ENCODE measurements around the gene FBXO48.
"Not testable (repeated sequence)": the region's sequence is repeated elsewhere in the genome, so short reads cannot be mapped to it uniquely, and the experiment has no call there.

The FBXO48 gene

DNA sequence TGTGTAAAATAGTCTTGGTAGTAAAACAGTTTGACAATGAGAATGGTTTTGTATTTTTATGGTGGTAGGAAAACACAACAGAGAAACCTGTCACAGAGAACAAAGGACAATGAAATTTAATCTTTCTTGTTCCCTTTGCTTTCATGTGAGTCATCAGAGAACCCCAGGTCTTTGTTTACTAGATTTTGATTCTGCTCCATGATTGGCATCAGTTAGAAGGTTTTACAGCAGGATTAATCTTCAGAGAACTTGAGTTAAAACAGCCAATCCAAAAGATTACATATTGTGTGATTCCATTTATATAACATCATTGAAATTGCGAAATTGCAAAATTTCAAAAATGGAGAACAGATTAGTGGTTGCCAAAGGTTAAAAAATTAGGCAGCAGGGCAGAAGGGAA lies 2.8 kb upstream of the FBXO48 start:
- peak; percentile 51 for DNase-seq

DNA sequence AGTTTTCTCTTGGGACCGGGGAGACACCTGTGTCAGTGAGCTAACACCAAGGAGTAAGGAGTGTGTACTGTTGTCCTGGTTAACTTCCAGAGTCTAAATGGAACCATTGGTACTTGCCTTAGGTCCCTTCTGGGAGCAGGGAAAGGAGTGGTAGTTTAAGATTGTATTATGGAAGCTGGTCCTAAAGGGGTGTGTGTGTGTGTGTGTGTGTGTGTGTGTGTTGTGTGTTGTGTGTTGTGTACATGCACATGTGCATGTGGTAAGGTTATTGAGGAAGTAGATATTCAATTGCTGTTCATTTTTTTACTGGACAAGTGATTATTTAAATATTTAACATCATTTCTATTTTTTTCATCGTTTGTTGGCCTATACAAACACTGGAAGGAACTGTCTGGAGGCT lies 1.7 kb upstream of the FBXO48 start:
- no peak for DNase-seq

DNA sequence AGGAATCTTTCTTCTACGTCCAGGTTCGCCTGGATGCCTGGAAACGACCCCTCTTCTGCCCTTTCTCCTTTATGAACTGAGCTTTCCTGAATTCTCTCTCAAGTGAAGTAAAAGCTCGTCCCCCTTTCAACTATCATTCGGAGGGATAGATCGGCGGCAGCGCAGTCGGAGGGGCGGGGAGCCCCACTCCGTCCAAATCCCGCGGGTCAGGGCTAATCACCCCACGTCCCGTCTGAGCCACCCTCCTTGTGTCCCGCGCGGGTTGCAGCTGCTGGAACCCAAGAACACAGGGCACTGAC lies 367 bp downstream of the FBXO48 start:
- no peak for DNase-seq

DNA sequence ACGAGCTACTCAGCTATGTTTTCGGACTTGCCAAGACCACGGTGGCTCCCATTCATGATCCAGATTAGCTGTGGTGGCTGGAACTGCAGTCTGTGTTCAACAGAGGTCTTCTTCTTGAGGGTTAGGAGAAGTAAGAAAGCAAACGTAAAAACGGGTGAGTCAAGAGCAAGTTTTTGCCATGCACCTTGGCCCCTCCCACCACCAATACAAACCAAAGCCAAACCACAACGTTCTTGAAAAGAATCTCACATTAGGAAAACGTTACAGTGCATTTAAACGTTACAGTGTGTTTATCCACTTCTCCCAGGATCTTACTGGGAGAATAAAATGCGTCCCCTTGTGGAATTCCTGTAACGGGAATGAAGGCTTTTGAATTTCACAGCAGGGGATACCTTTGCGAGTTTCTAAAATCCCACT lies 725 bp downstream of the FBXO48 start:
- peak; percentile 56 for DNase-seq

DNA sequence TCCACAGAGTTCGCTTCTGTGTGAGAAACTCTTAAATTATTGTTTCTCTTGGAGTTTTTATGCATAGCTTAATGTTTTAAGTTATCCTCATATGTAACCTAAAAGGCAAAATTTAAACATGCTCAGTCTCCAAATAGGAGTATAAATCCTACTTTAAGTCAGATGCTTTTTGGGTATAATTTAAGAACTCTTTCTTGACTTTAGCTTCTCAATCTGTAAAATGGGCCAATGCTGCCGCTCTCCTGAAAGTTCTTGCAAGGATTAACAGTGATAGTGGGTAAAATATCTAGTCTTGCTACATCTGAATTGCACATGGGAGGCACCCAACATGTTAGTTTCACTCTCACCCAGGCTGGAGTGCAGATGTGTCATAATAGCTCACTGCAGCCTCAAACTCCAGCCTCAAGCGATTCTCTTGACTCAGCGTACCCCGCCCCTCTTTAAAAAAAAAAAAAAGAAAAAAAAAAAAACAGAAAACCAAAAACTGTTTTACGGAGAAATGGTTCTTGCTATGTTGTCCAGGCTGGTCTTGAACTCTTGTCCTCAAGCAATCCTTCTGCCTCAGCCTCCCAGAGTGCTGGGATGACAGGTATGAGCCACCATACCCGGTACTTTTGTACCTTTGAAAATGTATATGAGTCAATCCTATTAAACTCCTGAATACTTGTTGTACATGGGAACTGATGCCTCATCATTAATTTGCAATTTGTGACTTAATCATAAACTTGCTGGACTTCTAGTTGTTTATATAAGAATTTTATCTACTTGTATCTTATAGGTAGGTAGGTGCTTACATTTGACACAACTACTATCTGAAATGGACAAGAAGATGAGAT lies 1.8 kb downstream of the FBXO48 start:
- DNase-seq, result peak; percentile 75

DNA sequence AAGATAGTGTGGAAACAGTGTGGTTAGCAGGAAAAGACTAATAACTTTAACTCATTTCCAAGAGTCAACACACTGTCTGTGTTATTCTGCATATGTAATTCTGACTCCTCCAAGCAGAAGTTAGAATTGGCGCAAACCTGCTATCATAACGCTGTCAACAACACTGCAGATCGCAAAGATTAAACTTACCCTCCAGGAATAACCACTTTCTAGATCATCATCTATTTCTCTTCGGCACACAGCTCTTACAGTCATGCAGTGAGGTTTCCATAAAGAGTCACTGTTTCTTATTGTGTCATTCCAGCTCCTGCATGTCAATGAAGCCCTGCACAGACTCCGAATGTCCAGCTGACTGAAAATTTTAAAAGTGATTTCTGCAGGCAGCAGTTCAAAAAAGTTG lies 2.4 kb downstream of the FBXO48 start:
- DNase-seq, result no peak

DNA sequence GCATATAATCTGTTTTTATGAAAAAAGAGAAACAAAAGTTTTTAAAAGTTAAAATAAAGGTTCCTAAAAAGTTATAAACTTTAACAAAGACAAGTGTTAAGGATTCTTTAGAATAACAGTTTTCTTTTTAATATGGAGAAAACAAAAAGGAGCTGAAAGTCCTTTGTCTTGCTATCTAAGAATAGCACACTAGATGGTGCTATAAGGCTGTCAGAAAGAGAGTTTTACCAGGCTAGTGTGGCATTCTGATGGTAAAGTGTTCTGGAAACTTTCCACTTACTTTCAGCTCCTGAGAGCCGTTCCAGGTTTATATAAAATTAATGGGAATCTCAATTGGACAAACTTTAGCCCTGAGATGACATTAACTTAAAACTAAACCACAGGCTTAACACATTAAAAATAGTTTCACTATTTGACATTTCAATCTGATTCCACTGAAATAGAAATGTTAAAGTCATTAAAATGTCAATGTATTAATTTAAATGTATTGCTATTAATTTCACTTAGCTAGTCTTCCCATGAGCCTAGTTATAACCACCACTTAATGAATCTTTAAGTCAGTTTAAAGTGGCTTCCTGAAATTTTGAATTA lies 3.7 kb downstream of the FBXO48 start:
- peak; percentile 62 for DNase-seq

DNA sequence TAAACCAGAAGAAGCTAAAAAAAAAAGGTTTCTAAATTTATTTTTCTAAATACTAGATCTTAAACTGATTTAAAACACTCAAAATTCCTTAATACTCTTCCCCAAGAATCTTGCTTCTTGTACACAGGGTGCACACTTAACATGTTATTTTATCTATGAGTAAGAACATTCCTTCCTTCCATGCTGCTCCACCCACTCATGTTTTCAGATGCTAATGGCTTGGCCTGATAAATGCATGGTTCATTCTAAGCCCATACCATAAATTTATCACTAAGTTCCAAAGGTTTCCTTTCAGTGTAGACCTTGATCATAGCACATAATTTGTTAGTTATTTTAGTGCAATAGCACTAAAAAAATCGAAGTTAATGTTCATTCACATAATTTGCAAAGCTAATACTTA lies 8.1 kb downstream of the FBXO48 start:
- no peak for DNase-seq

DNA sequence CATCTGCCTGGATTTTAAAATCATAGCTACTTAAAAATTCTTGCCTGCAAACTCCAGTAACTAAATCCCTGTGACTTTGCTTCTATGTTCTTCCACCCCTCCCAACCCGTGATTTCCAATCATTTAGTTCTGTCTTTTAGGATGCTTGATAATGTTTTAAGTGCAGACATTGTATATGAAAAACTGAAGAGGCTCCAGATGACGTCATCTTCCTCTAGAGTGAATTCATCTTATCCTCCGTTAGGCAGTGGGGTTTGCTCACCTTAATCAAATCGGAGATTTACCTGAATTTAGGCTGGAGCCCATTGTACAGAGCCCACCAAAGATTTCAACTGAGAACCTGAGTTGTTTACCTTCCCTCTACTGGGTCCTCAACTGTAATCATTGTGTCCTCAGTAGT lies 10.9 kb downstream of the FBXO48 start:
- DNase-seq, result no peak

DNA sequence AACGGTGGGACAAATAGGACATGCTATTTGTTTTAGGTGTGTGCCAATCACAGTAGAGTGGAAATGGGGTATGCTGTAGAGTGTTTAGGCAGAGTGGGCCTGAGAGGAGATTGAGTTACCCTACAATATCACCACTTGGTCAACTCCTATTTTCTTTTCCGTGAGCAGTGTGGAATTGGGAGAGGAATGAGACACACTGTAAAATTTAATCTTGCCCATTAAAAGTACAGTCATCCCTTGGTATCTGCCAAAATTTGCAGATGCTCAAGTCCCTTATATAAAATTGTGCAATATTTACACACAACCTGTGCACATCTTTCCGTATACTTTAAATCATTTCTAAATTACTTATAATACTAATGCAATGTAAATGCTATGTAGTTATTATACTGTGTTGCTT lies 12.4 kb downstream of the FBXO48 start:
- DNase-seq, result no peak

DNA sequence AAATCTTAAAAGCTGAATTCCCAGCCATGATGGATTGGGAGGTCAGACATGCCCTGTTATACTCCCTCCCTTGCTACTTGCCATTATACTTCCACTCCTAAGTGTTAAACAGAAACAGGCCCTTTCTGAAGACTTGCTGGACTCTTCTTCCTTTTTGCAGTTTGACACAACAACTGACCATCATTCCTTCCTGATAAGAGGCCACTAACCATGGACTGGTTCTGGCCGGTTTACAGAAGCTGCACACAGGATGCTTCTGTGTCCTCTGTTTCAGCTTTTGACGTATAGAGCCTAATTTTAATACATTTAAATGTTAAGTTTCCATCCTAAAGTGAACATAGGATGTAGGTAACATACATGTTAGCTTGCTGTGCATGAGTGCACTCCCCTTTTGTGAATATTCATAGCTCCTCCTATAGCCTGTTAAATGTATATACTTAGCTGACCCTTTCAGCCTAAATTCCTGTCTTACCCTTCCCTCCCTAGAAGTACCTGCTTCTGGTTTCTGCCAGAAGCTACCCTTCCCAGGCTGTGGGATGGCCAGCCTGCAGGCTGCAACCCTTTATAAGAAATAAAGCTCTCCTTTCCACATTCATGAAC lies 13.2 kb downstream of the FBXO48 start:
- no peak for DNase-seq

DNA sequence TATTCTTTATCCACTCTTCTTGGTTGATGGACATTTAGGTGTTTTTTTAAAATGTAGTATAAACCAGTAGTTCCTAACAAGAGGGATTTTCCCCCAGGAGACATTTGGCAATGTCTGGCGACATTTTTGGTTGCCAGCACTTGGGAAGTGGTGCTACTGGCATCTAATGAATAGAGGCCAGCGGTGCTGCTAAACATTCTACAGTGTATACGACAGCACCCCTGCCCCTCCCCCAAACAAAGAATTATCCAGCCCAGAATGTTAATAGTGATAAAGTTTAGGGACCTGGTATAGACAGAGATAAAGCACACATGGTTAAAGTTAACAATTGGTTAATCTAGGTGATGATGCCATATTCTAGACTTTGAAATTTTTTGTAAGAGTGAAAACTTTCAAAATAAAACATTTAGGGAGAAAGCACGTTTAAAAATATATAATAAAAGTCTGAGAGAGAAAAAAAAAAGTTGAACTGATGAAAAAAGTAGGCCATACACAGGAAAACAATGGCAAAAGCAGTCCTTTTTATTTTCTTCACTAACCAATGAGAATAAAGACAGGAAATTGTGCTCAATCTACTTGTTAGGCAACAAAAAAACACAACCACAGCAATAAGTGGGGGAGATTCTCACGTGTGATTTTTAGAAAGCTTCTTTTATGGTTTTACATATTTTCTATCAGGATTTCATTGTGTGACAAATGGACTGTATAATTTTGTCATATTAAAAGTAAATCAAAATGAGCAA lies 14.8 kb downstream of the FBXO48 start:
- DNase-seq, result no peak

DNA sequence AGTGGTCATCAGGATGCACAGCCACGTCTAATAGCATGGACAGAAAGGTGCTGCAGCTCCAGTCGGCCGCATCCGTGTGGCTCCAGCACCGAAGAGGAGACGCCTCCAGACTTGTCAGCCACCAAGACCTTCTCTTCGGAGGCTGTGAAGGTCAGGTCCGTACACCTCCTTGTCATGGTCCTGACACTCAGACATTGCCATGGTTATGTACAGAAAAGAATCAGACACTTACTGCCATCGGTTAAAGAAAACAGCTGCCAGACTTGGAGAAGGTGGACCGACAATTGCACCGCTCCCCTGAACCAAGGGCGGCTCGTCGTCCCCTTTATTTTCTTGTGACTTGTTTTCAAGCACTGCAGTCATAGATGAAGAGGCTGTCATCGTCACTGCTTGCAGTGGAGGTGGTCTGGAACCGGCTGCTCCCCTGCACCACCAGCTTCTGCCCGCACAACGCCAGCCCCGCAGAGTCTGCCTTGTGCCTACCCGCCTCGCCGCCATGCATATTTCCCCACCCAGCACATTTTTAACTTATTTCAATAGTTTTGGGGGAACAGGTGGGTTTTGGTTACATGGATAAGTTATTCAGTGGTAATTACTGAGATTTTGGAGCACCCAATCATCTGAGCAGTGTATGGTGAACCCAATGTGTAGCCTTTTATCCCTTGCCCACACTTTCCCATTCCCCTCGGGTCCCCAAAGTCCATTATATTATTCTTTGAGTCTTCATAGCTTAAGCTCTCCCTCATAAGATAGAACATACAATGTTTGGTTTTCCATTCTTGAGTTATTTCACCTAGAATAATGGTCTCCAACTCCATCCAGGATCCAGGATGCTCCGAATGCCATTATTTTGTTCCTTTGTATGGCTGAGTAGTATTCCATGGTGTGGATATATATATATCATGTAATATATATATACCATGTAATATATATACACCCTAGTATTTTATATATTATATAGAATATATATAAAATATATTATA lies 18.1 kb downstream of the FBXO48 start:
- DNase-seq, result no peak

DNA sequence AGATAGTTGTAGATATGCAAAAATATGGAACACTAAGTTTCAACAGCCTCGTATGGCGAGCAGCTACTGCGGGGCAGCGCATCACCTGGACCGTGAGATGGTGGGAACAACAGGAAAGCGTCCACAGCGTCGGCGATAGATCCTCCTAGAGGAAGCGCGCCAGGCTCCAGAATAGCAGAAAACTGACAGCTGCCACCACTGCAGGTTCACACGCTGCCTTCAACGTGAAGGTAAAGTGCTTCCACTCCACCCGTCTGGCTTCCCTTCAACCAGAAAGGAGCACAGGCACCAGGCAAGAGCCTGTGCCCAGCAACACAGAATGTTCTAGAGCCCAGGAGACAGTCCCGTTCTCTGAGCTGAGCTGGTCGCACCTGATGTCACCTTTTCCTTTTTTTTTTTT lies 20.0 kb downstream of the FBXO48 start:
- no peak for DNase-seq

DNA sequence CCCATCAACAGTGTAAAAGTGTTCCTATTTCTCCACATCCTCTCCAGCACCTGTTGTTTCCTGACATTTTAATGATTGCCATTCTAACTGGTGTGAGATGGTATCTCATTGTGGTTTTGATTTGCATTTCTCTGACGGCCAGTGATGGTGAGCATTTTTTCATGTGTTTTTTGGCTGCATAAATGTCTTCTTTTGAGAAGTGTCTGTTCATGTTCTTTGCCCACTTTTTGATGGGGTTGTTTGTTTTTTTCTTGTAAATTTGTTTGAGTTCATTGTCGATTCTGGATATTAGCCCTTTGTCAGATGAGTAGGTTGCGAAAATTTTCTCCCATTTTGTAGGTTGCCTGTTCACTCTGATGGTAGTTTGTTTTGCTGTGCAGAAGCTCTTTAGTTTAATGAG lies 20.7 kb downstream of the FBXO48 start:
- not testable (repeated sequence) for DNase-seq

DNA sequence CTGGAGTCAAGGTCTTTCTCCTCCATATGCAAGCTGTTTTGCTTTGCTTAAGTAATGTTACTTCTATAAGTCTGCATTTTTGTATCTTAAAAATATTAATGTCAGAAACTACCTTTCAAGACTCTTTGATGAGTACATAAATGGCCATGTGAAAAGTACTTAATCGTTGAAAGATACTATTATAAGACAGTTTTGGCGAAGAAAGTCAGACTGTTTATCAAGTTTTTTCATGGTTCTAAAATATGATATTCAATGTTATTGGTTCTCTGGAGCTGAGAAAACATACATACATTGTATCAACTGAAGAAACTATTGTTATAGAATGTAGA lies 25.1 kb downstream of the FBXO48 start:
- DNase-seq, result no peak

DNA sequence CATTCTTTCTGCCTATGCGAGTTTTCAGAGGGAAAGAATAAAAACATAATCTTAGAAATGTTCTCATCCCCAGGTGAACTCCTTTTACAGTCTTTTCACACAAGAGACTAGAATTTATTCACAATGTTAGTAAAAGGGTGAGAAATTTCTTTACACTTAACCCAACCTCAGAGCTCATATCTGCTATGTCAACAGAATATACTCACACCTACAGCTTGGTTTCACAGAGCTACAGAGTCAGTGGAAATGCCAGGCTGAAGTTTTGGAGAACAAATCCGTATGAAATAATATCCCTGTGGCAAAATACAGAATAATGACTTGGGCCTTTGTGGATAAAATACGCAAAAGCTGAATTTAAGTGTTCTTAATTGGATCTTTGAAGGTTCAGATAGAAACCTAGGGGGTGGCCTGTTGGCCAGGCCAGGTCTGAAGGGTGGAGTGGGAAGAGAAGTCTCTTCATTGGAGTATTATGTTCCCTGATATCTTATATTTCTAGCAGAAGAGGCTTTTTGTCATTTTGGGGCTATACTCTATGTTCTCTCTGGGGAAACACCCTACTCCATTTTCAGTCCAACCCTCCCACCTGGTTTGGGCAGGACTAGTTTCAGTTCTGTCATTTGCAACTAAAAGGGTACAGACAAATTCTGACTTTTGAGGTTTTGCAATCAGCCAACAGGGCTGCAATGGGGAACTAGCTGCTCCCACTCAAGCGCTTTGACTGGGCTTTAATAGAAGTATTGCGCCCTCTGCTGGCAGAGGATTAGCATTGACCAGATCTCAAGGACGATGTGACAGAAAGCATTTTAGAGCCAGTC lies 25.7 kb downstream of the FBXO48 start:
- peak; percentile 98 for DNase-seq

DNA sequence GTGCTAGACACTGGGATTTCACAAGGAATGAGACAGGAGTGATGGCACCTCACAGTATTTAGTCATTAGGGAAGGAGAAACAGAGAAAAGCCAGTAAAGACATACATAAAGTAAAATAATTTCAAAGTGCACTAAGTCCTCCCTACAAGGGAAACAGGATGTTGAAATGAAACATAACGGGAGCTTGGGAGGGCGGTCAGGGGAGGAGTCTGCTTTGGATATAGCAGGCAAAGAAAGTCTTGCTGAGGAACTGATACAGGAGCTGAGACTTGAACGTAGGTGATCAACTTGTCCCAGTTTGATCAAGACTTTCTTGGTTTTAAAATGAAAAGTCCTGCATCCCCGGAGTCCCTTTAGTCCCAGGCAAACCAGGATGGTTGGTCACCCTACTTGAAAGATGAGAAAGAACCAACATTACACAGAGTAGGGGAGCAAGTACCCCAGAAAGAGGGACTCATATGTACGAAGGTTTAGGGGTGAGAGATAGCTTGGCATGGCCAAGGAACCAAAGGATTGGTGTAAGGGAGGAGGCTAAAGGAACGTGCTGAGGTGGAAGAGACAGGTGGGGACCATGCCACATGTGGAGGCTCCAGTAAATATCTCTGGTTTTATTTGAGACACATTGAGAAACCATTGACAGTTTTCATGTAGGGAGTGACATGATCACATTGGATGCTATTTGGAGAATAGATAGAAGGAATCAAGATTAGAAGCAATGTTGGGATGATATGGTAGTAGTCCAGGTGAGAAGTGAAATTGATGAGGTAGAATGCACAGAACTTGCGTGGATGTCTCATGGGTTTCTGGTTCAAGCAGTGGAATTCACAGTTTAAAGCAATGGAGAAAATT lies 28.4 kb downstream of the FBXO48 start:
- peak; percentile 80 for DNase-seq

DNA sequence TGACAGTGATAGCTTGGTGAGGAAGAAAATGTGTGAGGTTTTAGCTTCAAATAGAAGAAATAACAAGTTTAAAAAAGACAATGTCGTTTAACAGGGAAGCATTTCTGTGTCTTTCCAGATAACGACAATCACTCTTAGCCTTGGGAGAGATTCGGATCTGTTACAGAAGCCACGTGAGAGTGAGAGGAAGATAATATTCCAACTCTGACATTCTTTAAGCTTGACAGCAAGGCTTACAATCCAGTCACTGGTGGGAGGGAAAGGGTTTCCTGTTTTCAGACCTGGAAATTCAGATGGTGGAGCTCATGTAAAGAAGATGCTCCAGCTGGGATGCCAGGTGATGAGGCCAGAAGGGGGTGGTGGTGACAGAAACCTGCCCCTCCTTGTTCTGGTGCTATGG lies 30.8 kb downstream of the FBXO48 start:
- DNase-seq, result no peak

DNA sequence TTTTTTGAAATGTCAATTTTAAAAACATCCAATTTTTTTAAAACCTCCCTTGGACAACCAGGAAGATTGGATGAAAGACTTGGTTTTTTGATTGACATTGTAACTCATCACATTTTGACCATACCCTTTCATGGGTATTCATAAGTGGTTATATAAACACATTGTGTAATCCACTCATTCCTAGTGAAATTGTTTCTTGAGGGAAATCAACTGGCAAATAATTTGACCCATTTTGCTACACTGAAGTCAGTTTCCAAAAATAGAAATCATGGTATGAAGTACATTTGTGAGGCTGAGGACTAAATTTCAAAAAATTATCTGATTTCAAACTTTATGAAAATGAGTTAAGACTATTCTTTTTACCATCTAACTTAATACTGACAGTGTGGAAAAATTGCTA lies 31.5 kb downstream of the FBXO48 start:
- no peak for DNase-seq

DNA sequence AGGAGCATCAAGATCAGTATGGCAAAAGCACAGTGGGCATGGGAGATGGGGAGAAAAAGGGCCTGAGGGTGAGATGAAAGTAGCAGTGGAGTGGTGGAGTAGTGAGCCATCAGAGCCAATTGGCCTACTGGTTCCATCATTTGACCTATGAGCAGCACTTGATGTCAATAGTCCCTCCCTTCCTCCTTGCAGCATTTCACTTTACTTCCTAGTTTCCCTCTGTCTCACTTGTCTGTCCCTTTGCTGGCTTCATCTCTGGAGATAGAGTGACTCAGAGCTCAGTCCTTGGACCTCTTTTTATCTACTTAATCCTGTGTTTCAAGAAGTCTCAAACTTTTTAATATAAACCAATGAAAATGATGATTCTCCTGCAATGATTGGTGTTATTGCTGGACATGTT lies 32.1 kb downstream of the FBXO48 start:
- peak; percentile 81 for DNase-seq
